Cardiac fibroblast (primary cell): ENCODE measurements around the gene SOX13.

Experiments
- DNase-seq, 2 donors: peaks; one replicate each; pipeline versions ENCODE4 v3.0.0 to v3.0.0-alpha.2; 2010; ENCODE audit warnings: low read depth in 2 of 2
- H3K4me3 ChIP-seq, 2 donors: replicated peaks in 1 of 2; 1 replicate in 1 of 2; 2 replicates in 1 of 2; pipeline ENCODE4 v1.5.1; 2011; ENCODE audit warnings: low read depth in 2 of 2, low read length in 2 of 2, mild to moderate bottlenecking in 2 of 2, moderate library complexity in 1 of 2
- TF ChIP-seq, protein P1 (sequence below): IDR thresholded peaks from one replicate; pipeline ENCODE4 v1.5.1; 2011; ENCODE audit warnings: low read depth, mild to moderate bottlenecking, low read length, inconsistent platforms

The SOX13 gene

DNA sequence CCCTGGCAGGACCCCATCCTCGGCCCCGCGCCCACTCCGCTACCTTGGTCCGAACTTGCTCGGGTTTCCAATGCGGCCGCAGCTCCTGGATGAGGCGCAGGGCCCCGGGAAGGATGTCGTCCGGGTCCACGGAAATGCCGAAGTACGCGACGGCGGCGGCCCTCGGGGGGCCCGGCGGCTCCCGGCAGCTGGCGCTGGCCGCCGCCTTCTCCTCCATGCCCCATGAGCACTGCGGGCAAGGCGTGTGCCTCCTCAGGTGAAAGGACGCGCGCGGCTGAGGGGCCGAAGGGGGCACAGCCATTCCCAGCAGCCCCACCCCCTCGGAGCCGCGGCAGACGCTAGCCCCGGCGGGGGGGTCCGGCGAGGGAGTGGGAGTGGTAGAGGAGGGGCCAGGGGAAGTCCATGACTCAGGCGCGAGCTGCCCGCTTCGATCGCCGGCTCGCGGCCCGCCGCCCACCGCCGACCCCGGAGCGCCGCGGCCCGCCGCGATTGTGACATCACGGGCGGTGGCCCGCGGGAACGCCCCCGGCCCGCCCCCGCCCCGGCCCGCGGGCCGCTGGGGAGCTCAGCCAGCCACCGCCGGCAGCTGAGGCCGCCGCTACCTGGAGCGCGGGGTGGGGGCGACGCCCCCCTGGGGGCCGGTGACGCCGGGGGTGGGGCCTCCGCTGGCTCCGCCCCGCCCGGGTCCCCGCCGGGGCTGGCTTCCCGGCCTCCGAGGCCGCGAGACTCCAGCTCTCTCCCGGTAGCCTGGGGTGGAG is 78.8 kb downstream of the SOX13 start, which contains the start of gene ETNK2:
Gene ETNK2 (minus strand): TSS at position 493 of the 758 bp plus-strand sequence. CDS start 192 bp downstream, at position 301.
- H3K4me3 ChIP-seq, result peak within 1 kb of the TSS; percentile 57
- peak in 1 of 2 donors; percentile 56 for DNase-seq
- TF ChIP-seq, protein P1, sequence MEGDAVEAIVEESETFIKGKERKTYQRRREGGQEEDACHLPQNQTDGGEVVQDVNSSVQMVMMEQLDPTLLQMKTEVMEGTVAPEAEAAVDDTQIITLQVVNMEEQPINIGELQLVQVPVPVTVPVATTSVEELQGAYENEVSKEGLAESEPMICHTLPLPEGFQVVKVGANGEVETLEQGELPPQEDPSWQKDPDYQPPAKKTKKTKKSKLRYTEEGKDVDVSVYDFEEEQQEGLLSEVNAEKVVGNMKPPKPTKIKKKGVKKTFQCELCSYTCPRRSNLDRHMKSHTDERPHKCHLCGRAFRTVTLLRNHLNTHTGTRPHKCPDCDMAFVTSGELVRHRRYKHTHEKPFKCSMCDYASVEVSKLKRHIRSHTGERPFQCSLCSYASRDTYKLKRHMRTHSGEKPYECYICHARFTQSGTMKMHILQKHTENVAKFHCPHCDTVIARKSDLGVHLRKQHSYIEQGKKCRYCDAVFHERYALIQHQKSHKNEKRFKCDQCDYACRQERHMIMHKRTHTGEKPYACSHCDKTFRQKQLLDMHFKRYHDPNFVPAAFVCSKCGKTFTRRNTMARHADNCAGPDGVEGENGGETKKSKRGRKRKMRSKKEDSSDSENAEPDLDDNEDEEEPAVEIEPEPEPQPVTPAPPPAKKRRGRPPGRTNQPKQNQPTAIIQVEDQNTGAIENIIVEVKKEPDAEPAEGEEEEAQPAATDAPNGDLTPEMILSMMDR, result no peak

DNA sequence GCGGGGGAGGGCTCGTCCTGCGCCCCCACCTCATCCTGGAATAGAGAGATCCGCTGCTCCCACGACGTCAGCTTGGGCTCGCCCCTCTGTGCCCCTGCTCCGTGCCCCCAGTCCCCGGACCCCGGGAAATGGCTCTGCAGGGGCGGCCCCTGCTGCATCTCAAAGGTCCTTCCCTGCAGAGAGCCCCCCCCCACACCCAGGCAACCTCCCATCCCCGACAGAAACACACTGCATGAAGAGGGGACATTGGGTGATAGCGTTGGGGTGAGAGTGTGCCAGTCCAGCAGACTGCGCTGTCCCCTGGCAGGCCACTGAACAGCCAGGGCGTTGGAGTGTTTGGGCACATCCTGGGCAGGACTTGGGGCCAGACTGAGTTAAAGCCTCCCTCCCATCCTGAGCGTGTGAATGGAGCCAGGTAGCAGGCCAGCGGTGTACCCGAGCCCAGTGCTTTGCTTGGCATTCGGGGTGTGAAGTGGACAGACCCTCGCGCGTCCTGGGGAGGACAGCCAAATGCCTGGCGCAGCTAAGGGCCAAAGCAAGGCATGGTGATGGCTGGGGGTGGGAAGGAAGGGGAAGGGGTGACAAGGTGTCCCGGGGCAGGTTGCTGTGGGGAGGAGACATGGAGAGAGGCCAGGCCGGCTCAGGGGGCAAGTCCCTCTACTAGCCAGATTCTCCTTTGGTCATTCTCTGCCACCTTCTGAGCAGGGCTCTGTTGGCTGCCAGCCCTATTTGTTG is 79.6 kb downstream of the SOX13 start:
- H3K4me3 ChIP-seq, result peak overlapping the region; percentile 57
- TF ChIP-seq, protein P1, result no peak
- no peak for DNase-seq

DNA sequence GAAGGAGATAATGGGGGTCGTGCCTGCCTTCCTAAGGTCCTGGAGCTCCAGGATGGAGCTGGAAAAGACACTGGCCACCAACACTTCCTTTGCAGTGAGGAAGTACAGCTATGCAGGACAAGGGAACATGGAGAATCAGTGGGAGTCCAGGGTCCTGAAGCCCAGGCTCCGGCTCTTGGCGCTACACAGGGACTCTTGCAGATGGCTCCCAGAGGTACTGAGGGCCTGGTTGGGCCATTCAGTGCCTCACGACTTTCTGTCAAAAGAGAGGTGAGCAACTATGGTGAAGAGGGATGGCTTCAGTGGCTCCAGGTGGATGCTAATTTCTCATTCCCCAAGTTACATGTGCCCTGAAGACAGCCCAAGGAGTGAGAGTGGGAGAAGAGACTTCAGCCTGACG is 80.8 kb downstream of the SOX13 start:
- TF ChIP-seq, protein P1, result no peak
- no peak for DNase-seq
- no peak overlapping the region for H3K4me3 ChIP-seq

DNA sequence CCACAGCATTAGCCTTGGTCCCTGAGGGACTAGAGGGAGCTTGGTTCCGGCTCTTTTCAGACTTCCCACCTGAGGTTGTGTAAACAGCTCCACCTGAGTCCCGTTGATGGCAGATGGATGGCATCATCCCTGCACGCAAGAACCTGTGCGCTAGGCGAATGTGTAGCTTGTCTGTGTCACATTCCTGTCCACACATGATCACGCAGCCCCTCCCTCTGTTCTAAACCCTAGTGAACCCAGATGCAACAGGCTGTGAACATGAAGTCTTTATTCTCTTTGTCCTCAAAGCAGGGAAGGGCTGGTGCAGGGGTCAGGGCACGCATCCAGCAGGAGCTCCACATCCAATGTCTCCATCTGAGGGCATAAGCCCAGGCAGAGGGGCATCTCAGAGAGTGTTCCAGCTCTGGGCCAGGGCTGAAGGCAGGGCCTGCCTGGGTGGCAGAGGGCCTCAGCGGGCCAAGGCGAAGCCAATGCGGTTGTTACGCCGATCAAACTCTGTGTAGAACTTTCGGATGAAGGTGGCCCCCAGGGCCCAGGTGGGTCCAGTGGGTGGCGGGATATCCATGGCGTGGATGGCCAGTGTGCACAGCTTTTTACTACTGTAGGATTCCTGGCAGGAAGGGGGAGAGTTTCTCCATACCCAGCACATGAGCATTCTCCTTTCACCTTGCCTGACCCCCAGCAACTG is 81.8 kb downstream of the SOX13 start:
- TF ChIP-seq, protein P1, result no peak
- no peak for DNase-seq
- no peak overlapping the region for H3K4me3 ChIP-seq

DNA sequence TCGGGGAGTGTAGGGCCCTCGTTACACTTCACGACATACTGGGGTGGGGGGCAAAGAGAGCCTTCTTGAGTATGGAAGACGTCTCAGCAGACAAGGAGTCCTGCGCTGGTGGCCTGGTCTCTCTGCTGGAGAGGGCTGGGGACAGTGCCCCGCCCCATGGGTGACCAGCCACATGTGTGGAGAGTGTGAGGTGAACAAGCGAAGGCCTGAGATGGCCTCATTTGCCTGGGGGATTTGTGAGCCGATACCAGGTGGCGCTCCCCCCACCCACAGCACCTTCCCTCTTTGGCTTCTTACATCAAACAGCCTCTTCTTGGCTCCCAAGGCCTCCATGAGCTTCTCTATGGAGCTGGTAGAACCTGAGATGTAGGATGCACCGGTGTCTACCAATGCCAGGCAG is 83.0 kb downstream of the SOX13 start:
- TF ChIP-seq, protein P1, result no peak
- H3K4me3 ChIP-seq, result no peak overlapping the region
- no peak for DNase-seq

DNA sequence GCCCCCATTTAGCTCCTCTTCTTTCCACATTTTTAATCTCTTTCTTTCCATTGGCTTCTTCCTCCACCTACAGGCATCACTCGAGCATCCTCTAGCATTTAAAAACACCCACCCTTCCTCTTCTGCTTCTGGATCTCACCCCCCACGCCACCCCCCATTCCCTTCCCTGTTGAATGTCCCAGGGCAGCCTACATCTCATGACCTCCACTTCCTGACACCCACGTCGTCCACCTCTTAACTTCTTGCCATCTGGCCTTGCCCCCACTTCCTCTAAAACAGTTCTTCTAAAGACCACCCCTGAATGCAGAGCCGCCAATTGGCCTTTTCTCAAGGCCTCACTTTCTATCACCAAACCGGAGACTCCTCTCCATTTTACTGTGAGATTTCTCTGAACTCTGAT is 85.0 kb downstream of the SOX13 start:
- no peak overlapping the region for H3K4me3 ChIP-seq
- TF ChIP-seq, protein P1, result no peak
- DNase-seq, result no peak
